K562 (cell line): ENCODE results near the gene CCDC27. TPM values are rescaled to one million over a fixed set of nuclear protein-coding genes. Genes with fewer than 3 reads are reported as not detected.
A peak's percentile ranks its signal among the peaks of the same experiment; 100 is the strongest.

Experiments used
- ATAC-seq: fragments of 200-7000 bp; cut with Tn5 transposase; 3 replicates; pipeline ENCODE4 v1.9.1; 2020; ENCODE audit warnings: moderate library complexity
- BruUV-seq: library from RNA; stranded (reverse); fragments of 400-500 nt; replicated peaks from 2 replicates; lab custom pipeline; 2021; lab: Mats Ljungman, UMichigan
- CTCF ChIA-PET: fragments of 300-600 bp; formaldehyde crosslinking; extraction: SDS; loops from one replicate; lab custom pipeline; 2021; ENCODE audit warnings: low intra/inter-chr PET ratio; lab: Yijun Ruan, JAX
- POLR2A ChIA-PET: fragments of 300-600, 350-650 bp; sonication (Branson Sonifier 250); formaldehyde crosslinking; extraction: SDS; loops from one replicate; lab custom pipeline; 2021; ENCODE audit warnings: antibody characterized with exemption, inconsistent platforms; lab: Yijun Ruan, JAX
- DNase-seq, 4 experiments: peaks; one replicate each; pipeline versions ENCODE4 v3.0.0 to v3.0.0-alpha.2; 2011 to 2018; ENCODE audit warnings: low spot score in 3 of 4, mixed read lengths in 3 of 4; ENCODE audit errors: extremely low read depth in 1 of 4
- FAIRE-seq: peaks from 2 replicates; lab custom pipeline; 2011; peaks lifted over from hg19 to GRCh38; lab: Jason Lieb, UNC
- H2AFZ ChIP-seq: 2 replicates; pipeline ENCODE4 v1.6.0; 2011; ENCODE audit warnings: low read depth, low read length, control low read depth, inconsistent platforms
- H3K27ac ChIP-seq: fragments of 200-600 bp; 3 replicates; pipeline ENCODE4 v1.8.0; 2011; ENCODE audit warnings: low read depth, mild to moderate bottlenecking, control low read depth, inconsistent platforms, low read length, moderate library complexity, mixed read lengths; ENCODE audit errors: extremely low read depth
- H3K27me3 ChIP-seq, 2 experiments: fragments of 300-600 bp in 1 of 2; 2 replicates in 1 of 2; 3 replicates in 1 of 2; pipeline versions ENCODE4 v1.6.0 to v1.8.0; 2011; ENCODE audit warnings: inconsistent platforms in 2 of 2, low read length in 2 of 2, mild to moderate bottlenecking in 1 of 2, mixed read lengths in 1 of 2, moderate library complexity in 1 of 2; ENCODE audit not compliant: control insufficient read depth in 2 of 2, insufficient read depth in 2 of 2
- H3K36me3 ChIP-seq: fragments of 300-600 bp; 3 replicates; pipeline ENCODE4 v1.8.0; 2011; ENCODE audit warnings: mild to moderate bottlenecking, low read length, inconsistent platforms; ENCODE audit not compliant: control insufficient read depth, insufficient read depth
- H3K4me1 ChIP-seq, 2 experiments: fragments of 200-600 bp in 1 of 2; replicated peaks in 1 of 2; 2 replicates in 1 of 2; 3 replicates in 1 of 2; pipeline versions ENCODE4 v1.5.1 to v1.8.0; 2011; ENCODE audit warnings: inconsistent platforms in 2 of 2, low read length in 2 of 2, mild to moderate bottlenecking in 1 of 2, mixed read lengths in 1 of 2, moderate library complexity in 1 of 2; ENCODE audit not compliant: control insufficient read depth in 2 of 2, insufficient read depth in 2 of 2
- H3K4me2 ChIP-seq: 2 replicates; pipeline ENCODE4 v1.6.1; 2011; ENCODE audit warnings: low read length, control low read depth, inconsistent platforms, mixed read lengths; ENCODE audit not compliant: insufficient read depth
- H3K4me3 ChIP-seq: fragments of 200-600 bp; sonication (generic), shearing (Covaris generic); 2 replicates; pipeline ENCODE4 v1.5.1; 2016; ENCODE audit warnings: control low read depth, inconsistent platforms
- H3K79me2 ChIP-seq: fragments of 200-600 bp; 3 replicates; pipeline ENCODE4 v1.8.0; 2011; ENCODE audit warnings: low read length, inconsistent platforms; ENCODE audit not compliant: control insufficient read depth, insufficient read depth
- H3K9ac ChIP-seq, 2 experiments: 2 replicates each; pipeline versions ENCODE4 v1.6.0 to v1.6.1; 2011; ENCODE audit warnings: low read depth in 2 of 2, low read length in 2 of 2, control low read depth in 1 of 2, inconsistent platforms in 1 of 2, mild to moderate bottlenecking in 1 of 2, mixed read lengths in 1 of 2; ENCODE audit not compliant: insufficient read depth in 1 of 2
- H3K9me1 ChIP-seq: one replicate; pipeline ENCODE4 v1.6.0; 2011; ENCODE audit warnings: inconsistent platforms, mild to moderate bottlenecking, low read length, moderate library complexity; ENCODE audit not compliant: control insufficient read depth, insufficient read depth
- H3K9me3 ChIP-seq: replicated peaks from 2 replicates; pipeline ENCODE4 v1.5.1; 2011; ENCODE audit warnings: low read depth, low read length, inconsistent platforms; ENCODE audit not compliant: control insufficient read depth, insufficient read depth
- H4K20me1 ChIP-seq: replicated peaks from 2 replicates; pipeline ENCODE4 v1.6.1; 2011; ENCODE audit warnings: low read length, inconsistent platforms, mixed read lengths; ENCODE audit not compliant: control insufficient read depth, insufficient read depth
- MCM7 ChIP-seq, 2 experiments: fragments of 450-650 bp; IDR thresholded peaks; 2 replicates each; pipeline ENCODE4 v1.6.1; 2016 to 2018
- POLR2G ChIP-seq: fragments of 200-400 bp; formaldehyde crosslinking; IDR thresholded peaks from 2 replicates; pipeline ENCODE4 v1.6.1; 2017; ENCODE audit warnings: low read depth, mild to moderate bottlenecking, antibody characterized with exemption, low read length, moderate library complexity
- RBFOX2 ChIP-seq: fragments of 200-400 bp; formaldehyde crosslinking; IDR thresholded peaks from 2 replicates; pipeline ENCODE4 v1.6.1; 2017; ENCODE audit warnings: low read depth, mild to moderate bottlenecking, low read length, moderate library complexity
- RFX1 ChIP-seq: fragments of 450-650 bp; IDR thresholded peaks from 2 replicates; pipeline ENCODE4 v1.6.1; 2016; ENCODE audit warnings: mild to moderate bottlenecking, moderate library complexity
- XRCC5 ChIP-seq: fragments of 200-400 bp; formaldehyde crosslinking; IDR thresholded peaks from 2 replicates; pipeline ENCODE4 v1.6.1; 2017; ENCODE audit warnings: low read depth, mild to moderate bottlenecking, low read length
- ZNF740 ChIP-seq, 3 experiments: fragments of 200-800 bp in 1 of 3; sonication (Bioruptor generic) in 1 of 3; sonication (generic) in 1 of 3; formaldehyde crosslinking in 1 of 3; IDR thresholded peaks; 2 replicates each; pipeline versions ENCODE4 v1.6.1 to v1.8.0; 2016 to 2022; ENCODE audit warnings: mild to moderate bottlenecking in 2 of 3, missing compliant biosample characterization in 2 of 3, missing genetic modification characterization in 2 of 3, missing genetic modification reagents in 1 of 3
- WGBS: fragments of 100-300 bp; shearing (Covaris generic); methylation state at CpG from one replicate; pipeline ENCODE4 v1.1.6; 2016; ENCODE audit warnings: low coverage, mixed read lengths; ENCODE audit not compliant: insufficient coverage; ENCODE audit errors: missing lambda C conversion rate; 5-methylcytosine and 5-hydroxymethylcytosine counted together
- in situ Hi-C: fragments of 300-500 bp; cut with MboI; formaldehyde crosslinking; loops from 4 replicates; pipeline ENCODE4 v1.15.0; 2018; ENCODE audit warnings: inconsistent platforms, mixed read lengths
- intact Hi-C: fragments of 100-400 bp; cut with micrococcal nuclease; formaldehyde crosslinking; loops from 2 replicates; pipeline ENCODE4 v1.14.2; 2022
- polyA plus RNA-seq, 8 experiments: library from polyadenylated mRNA; depleted of rRNA in 4 of 8; stranded (reverse) in 5 of 8; unstranded in 3 of 8; fragments of >200 nt; fragmentation: Nextera tagmentation in 2 of 8; fragmentation: Illumina TruSeq in 1 of 8; extraction: Ambion mirVana in 2 of 8; extraction: Trizol in 1 of 8; gene quantifications; 2 replicates each; pipeline versions ENCODE4 v1.2.1 to v1.2.3, GENCODE V29; 2011 to 2014; ENCODE audit warnings: inconsistent platforms in 1 of 8, missing spikeins in 1 of 8
- total RNA-seq, 7 experiments: library from RNA; depleted of rRNA in 6 of 7; stranded (reverse); fragments of >200 nt in 6 of 7; fragmentation: Illumina TruSeq in 2 of 7; extraction: Trizol in 2 of 7; gene quantifications; 2 replicates each; pipeline versions ENCODE4 v1.2.1 to v1.2.3, GENCODE V29; 2011 to 2021; ENCODE audit warnings: low replicate concordance in 1 of 7
- TF ChIP-seq, protein P1 (sequence below): fragments of 250-450 bp; sonication (Bioruptor Pico); IDR thresholded peaks from 2 replicates; pipeline ENCODE4 v1.5.0; 2021; ENCODE audit warnings: mild to moderate bottlenecking, borderline replicate concordance

The CCDC27 gene
- total and polyA plus RNA-seq, 9 of the 15 experiments (the other 6 are each of a cell fraction or from before 2014, with no cell fraction given), result 0.01 to 0.04 TPM; not detected in 7

DNA sequence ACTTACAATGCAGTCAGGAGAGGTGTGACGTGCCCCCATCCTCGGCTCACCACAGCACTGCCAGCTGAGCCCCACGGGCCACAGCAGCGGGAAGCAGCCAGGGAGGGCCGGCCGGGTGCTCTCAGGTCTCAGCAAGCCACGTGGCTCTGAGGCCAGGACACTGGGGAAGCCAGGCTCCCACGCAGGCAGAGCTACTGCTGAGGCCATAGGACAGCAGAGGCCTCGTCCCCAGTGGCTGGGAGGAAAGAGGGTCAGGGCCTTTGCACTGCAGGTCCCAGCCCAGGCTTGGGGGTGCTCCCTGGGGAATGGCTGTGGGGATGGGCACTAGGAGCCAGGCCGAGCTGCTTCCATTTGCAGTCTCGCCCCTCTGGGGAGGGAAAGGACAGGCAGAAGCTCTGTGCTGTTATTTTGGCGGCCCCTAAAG lies 38.3 kb downstream of the CCDC27 start:
- Histone ChIP-seq H3K9ac (peak overlapping the region in 1 of 2 experiments; percentile 48; a peak in 1 of 4 replicates), H3K36me3 (peaks cover 69% of the 10 kb centered on the region; the same call in 2 of the 3 replicates)

More for the DNA sequence above, 38.3 kb downstream of the CCDC27 start:
- Histone ChIP-seq H3K4me3 (no peak overlapping the region), H3K4me2 (no peak overlapping the region), H3K79me2 (peaks cover 74% of the 10 kb centered on the region), H3K9me3 (no peaks in the 10 kb centered on the region), H2AFZ (no peak overlapping the region), H3K9me1 (peaks cover 5% of the 10 kb centered on the region), H3K27ac (no peak overlapping the region), H3K4me1 (peaks cover 25 to 56% of the 10 kb centered on the region in 2 experiments), H3K27me3 (no peaks in the 10 kb centered on the region), H4K20me1 (peaks cover 18% of the 10 kb centered on the region; the same call in 1 of the 2 replicates)
- POLR2A ChIA-PET, result interaction anchor here (0.5 to 1.4 kb wide), 6 partner anchors 11 to 109 kb away, joined by 3 to 4 read pairs (median 3); partner anchors contain the start of gene C1orf174
- WGBS, result 95% methylated on average over 9 of the region's 12 CpGs
- ATAC-seq (no peak), DNase-seq (no peak), FAIRE-seq (no peak)
- TF ChIP-seq RBFOX2, result peak; percentile 53; the same call in 1 of the 2 replicates
- peak; percentile 48 for TF ChIP-seq POLR2G
- TF ChIP-seq, protein P1, sequence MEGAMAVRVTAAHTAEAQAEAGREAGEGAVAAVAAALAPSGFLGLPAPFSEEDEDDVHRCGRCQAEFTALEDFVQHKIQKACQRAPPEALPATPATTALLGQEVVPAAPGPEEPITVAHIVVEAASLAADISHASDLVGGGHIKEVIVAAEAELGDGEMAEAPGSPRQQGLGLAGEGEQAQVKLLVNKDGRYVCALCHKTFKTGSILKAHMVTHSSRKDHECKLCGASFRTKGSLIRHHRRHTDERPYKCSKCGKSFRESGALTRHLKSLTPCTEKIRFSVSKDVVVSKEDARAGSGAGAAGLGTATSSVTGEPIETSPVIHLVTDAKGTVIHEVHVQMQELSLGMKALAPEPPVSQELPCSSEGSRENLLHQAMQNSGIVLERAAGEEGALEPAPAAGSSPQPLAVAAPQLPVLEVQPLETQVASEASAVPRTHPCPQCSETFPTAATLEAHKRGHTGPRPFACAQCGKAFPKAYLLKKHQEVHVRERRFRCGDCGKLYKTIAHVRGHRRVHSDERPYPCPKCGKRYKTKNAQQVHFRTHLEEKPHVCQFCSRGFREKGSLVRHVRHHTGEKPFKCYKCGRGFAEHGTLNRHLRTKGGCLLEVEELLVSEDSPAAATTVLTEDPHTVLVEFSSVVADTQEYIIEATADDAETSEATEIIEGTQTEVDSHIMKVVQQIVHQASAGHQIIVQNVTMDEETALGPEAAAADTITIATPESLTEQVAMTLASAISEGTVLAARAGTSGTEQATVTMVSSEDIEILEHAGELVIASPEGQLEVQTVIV (CRISPR knock-in tag), result no peak
- TF ChIP-seq XRCC5, result no peak
- no peak for TF ChIP-seq RFX1
- 0 out of 2 replicates have a peak, but pooled peaks have one; percentile 21 for TF ChIP-seq ZNF740 (CRISPR knock-in tag; IDR thresholded peaks at IDR 0.05)
- TF ChIP-seq ZNF740 (tag; IDR thresholded peaks at IDR 0.05), result no peak
- TF ChIP-seq MCM7 (IDR thresholded peaks at IDR 0.05), result no peak
- in situ Hi-C loops, result no loop called here
- intact Hi-C loops, result no loop called here
- CTCF ChIA-PET, result no interaction called here
- BruUV-seq, result no TSS peak
